Dendritic cell treated with granulocyte-macrophage colony-stimulating factor and Interleukin-4, amounts not matched to agents 40 ng/mL and 50 ng/mL, for 4 days (primary cell): ENCODE data around the gene CD93.

Experiments used
- H3K27ac Mint-ChIP-seq: one replicate; pipeline ENCODE4 v1.8.0; 2022; ENCODE audit warnings: mild to moderate bottlenecking, mixed read lengths
- H3K27me3 Mint-ChIP-seq: one replicate; pipeline ENCODE4 v1.8.0; 2022; ENCODE audit warnings: mild to moderate bottlenecking, mixed read lengths
- H3K36me3 Mint-ChIP-seq: one replicate; pipeline ENCODE4 v1.8.0; 2022; ENCODE audit warnings: low read depth, mixed read lengths
- H3K4me1 Mint-ChIP-seq: one replicate; pipeline ENCODE4 v1.8.0; 2022; ENCODE audit warnings: low read depth, mixed read lengths
- H3K4me3 Mint-ChIP-seq: one replicate; pipeline ENCODE4 v1.8.0; 2022; ENCODE audit warnings: mild to moderate bottlenecking, moderate library complexity, mixed read lengths
- H3K9me3 Mint-ChIP-seq: one replicate; pipeline ENCODE4 v1.8.0; 2022; ENCODE audit warnings: mixed read lengths
- intact Hi-C: fragments of 100-400 bp; cut with micrococcal nuclease; formaldehyde crosslinking; loops from one replicate; pipeline ENCODE4 v1.15.0; 2022

Gene CD93

GRCh38 chr20:23086056-23086566, at the start of gene CD93:
TSS of gene CD93 (minus strand) at chr20:23086324. CDS start at chr20:23086192, 132 bp downstream.
- Mint-ChIP-seq H3K27ac (peak within 1 kb of the TSS; percentile 98), H3K4me1 (peaks cover 90% of the 10 kb centered on the region), H3K4me3 (peak within 1 kb of the TSS; percentile 79), H3K27me3 (no peaks in the 10 kb centered on the region), H3K9me3 (no peaks in the 10 kb centered on the region), H3K36me3 (peaks cover 15% of the 10 kb centered on the region)
- intact Hi-C loops = loop anchor here (2.0 to 5.0 kb wide), 4 partner anchors 17 to 61 kb away; no protein-coding TSS in a partner anchor

GRCh38 chr20:23133560-23133998, 47.5 kb upstream of the CD93 start:
- no peak overlapping the region for H3K4me3 Mint-ChIP-seq
- intact Hi-C loops = loop anchor here (1.0 to 5.0 kb wide), 3 partner anchors 10 to 46 kb away; partner anchors contain the start of gene CD93
- peaks cover 87% of the 10 kb centered on the region for H3K4me1 Mint-ChIP-seq
- no peaks in the 10 kb centered on the region for H3K9me3 Mint-ChIP-seq
- H3K27ac Mint-ChIP-seq = peak overlapping the region; percentile 98
- H3K36me3 Mint-ChIP-seq = no peaks in the 10 kb centered on the region
- H3K27me3 Mint-ChIP-seq = no peaks in the 10 kb centered on the region

GRCh38 chr20:23132930-23133559, 46.9 kb upstream of the CD93 start:
- Mint-ChIP-seq H3K4me3 (no peak overlapping the region), H3K36me3 (no peaks in the 10 kb centered on the region), H3K4me1 (peaks cover 87% of the 10 kb centered on the region), H3K27me3 (no peaks in the 10 kb centered on the region), H3K27ac (peak overlapping the region; percentile 98), H3K9me3 (no peaks in the 10 kb centered on the region)
- intact Hi-C loops = loop anchor here (1.0 to 5.0 kb wide), 3 partner anchors 10 to 46 kb away; partner anchors contain the start of gene CD93

- H3K36me3 Mint-ChIP-seq = no peaks in the 10 kb centered on the region
- H3K9me3 Mint-ChIP-seq = no peaks in the 10 kb centered on the region
- H3K4me1 Mint-ChIP-seq = peaks cover 87% of the 10 kb centered on the region
- H3K27me3 Mint-ChIP-seq = no peaks in the 10 kb centered on the region
- H3K27ac Mint-ChIP-seq = peak overlapping the region; percentile 98
- no peak overlapping the region for H3K4me3 Mint-ChIP-seq
- intact Hi-C loops = loop anchor here (2.0 to 5.0 kb wide), 2 partner anchors 16 to 45 kb away; partner anchors contain the start of gene CD93
These were observed 46.3 kb upstream of the CD93 start for GRCh38 chr20:23132293-23132929.

- Mint-ChIP-seq H3K4me1 (peaks cover 87% of the 10 kb centered on the region), H3K27me3 (no peaks in the 10 kb centered on the region), H3K9me3 (no peaks in the 10 kb centered on the region), H3K36me3 (no peaks in the 10 kb centered on the region), H3K4me3 (no peak overlapping the region), H3K27ac (peak overlapping the region; percentile 98)
- intact Hi-C loops = loop anchor here (2.0 to 5.0 kb wide), 2 partner anchors 15 to 44 kb away; partner anchors contain the start of gene CD93
These were observed 45.6 kb upstream of the CD93 start for GRCh38 chr20:23131766-23132165.

- no peaks in the 10 kb centered on the region for H3K9me3 Mint-ChIP-seq
- intact Hi-C loops = loop anchor here (5.0 kb wide), 1 partner anchor 43 kb away; the partner anchor contains the start of gene CD93
- H3K4me3 Mint-ChIP-seq = no peak overlapping the region
- peak overlapping the region; percentile 96 for H3K27ac Mint-ChIP-seq
- peaks cover 87% of the 10 kb centered on the region for H3K4me1 Mint-ChIP-seq
- H3K36me3 Mint-ChIP-seq = no peaks in the 10 kb centered on the region
- no peaks in the 10 kb centered on the region for H3K27me3 Mint-ChIP-seq
These were observed 44.6 kb upstream of the CD93 start for GRCh38 chr20:23130622-23131140.

- peak overlapping the region; percentile 96 for H3K27ac Mint-ChIP-seq
- intact Hi-C loops = loop anchor here (5.0 kb wide), 1 partner anchor 43 kb away; the partner anchor contains the start of gene CD93
- H3K4me3 Mint-ChIP-seq = peak overlapping the region; percentile 15
- H3K27me3 Mint-ChIP-seq = no peaks in the 10 kb centered on the region
- H3K36me3 Mint-ChIP-seq = no peaks in the 10 kb centered on the region
- H3K4me1 Mint-ChIP-seq = peaks cover 87% of the 10 kb centered on the region
- no peaks in the 10 kb centered on the region for H3K9me3 Mint-ChIP-seq
These were observed 43.9 kb upstream of the CD93 start for GRCh38 chr20:23129891-23130621.

- intact Hi-C loops = no loop called here
- Mint-ChIP-seq H3K4me1 (peaks cover 88% of the 10 kb centered on the region), H3K9me3 (no peaks in the 10 kb centered on the region)
These were observed 43.1 kb upstream of the CD93 start for GRCh38 chr20:23129266-23129665.

GRCh38 chr20:23128461-23129125, 42.5 kb upstream of the CD93 start:
- H3K4me1 Mint-ChIP-seq = peaks cover 89% of the 10 kb centered on the region
- no peaks in the 10 kb centered on the region for H3K9me3 Mint-ChIP-seq
- intact Hi-C loops = no loop called here
- H3K4me3 Mint-ChIP-seq = peak overlapping the region; percentile 13
- no peaks in the 10 kb centered on the region for H3K36me3 Mint-ChIP-seq
- H3K27ac Mint-ChIP-seq = peak overlapping the region; percentile 96
- no peaks in the 10 kb centered on the region for H3K27me3 Mint-ChIP-seq

More at GRCh38 chr20:23129266-23129665, 43.1 kb upstream of the CD93 start:
- Mint-ChIP-seq H3K27ac (peak overlapping the region; percentile 96), H3K27me3 (no peaks in the 10 kb centered on the region), H3K36me3 (no peaks in the 10 kb centered on the region), H3K4me3 (no peak overlapping the region)

- H3K9me3 Mint-ChIP-seq = no peaks in the 10 kb centered on the region
- intact Hi-C loops = no loop called here
- H3K4me1 Mint-ChIP-seq = peaks cover 87% of the 10 kb centered on the region
- no peaks in the 10 kb centered on the region for H3K36me3 Mint-ChIP-seq
- no peaks in the 10 kb centered on the region for H3K27me3 Mint-ChIP-seq
- H3K27ac Mint-ChIP-seq = peak overlapping the region; percentile 96
- no peak overlapping the region for H3K4me3 Mint-ChIP-seq
These were observed 41.6 kb upstream of the CD93 start for GRCh38 chr20:23127506-23128279.

GRCh38 chr20:23126281-23127061, 40.3 kb upstream of the CD93 start:
- Mint-ChIP-seq H3K4me3 (peak overlapping the region; percentile 15), H3K27ac (peak overlapping the region; percentile 96), H3K9me3 (no peaks in the 10 kb centered on the region), H3K27me3 (no peaks in the 10 kb centered on the region), H3K36me3 (no peaks in the 10 kb centered on the region), H3K4me1 (peaks cover 85% of the 10 kb centered on the region)
- intact Hi-C loops = no loop called here

- Mint-ChIP-seq H3K27ac (peak overlapping the region; percentile 96), H3K9me3 (no peaks in the 10 kb centered on the region), H3K4me3 (no peak overlapping the region), H3K4me1 (peaks cover 93% of the 10 kb centered on the region), H3K27me3 (no peaks in the 10 kb centered on the region), H3K36me3 (no peaks in the 10 kb centered on the region)
- intact Hi-C loops = no loop called here
These were observed 39.6 kb upstream of the CD93 start for GRCh38 chr20:23125625-23126191.
